ENCODE data around the gene LMNA.

Gene LMNA

GRCh38 chr1:156074661-156075060, 39.9 kb upstream of the LMNA start:
- CTCF ChIA-PET, result interaction anchor here (1.0 to 1.9 kb wide), 3 partner anchors 8 to 96 kb away, joined by 3 to 10 read pairs (median 4); no protein-coding TSS in a partner anchor

GRCh38 chr1:156075162-156075561, 39.3 kb upstream of the LMNA start:
- TF ChIP-seq PKNOX1 (IDR thresholded peaks at IDR 0.05), result no peak
- no peak for TF ChIP-seq FOXA1 (IDR thresholded peaks at IDR 0.05)
- TF ChIP-seq SUZ12 (IDR thresholded peaks at IDR 0.05), result no peak
- no peak for TF ChIP-seq ELF4 (IDR thresholded peaks at IDR 0.05)
- no peak for TF ChIP-seq HDGF (IDR thresholded peaks at IDR 0.05; ENCODE audit: borderline replicate concordance)
- TF ChIP-seq BHLHE40 (IDR thresholded peaks at IDR 0.05; ENCODE audit: borderline replicate concordance), result no peak
- TF ChIP-seq CTBP1 (IDR thresholded peaks at IDR 0.05; ENCODE audit: borderline replicate concordance), result no peak
- no peak for TF ChIP-seq ARNT (IDR thresholded peaks at IDR 0.05)
- no peak for TF ChIP-seq LEF1 (IDR thresholded peaks at IDR 0.05; ENCODE audit: borderline replicate concordance)
- TF ChIP-seq FOXK2 (IDR thresholded peaks at IDR 0.05), result no peak
- TF ChIP-seq TARDBP (IDR thresholded peaks at IDR 0.05), result no peak
- TF ChIP-seq NFRKB (IDR thresholded peaks at IDR 0.05), result no peak
- ChIA-PET CTCF (interaction anchor here (1.0 to 1.9 kb wide), 3 partner anchors 8 to 96 kb away, joined by 3 to 10 read pairs (median 4); no protein-coding TSS in a partner anchor), POLR2A (no interaction called here)
- no peak for DNase-seq (ENCODE audit: extremely low spot score)

More at GRCh38 chr1:156074661-156075060, 39.9 kb upstream of the LMNA start:
- no peak for DNase-seq (ENCODE audit: extremely low spot score)
- TF ChIP-seq TARDBP (IDR thresholded peaks at IDR 0.05), result no peak
- no peak for TF ChIP-seq PKNOX1 (IDR thresholded peaks at IDR 0.05)
- no peak for TF ChIP-seq CTBP1 (IDR thresholded peaks at IDR 0.05; ENCODE audit: borderline replicate concordance)
- no peak for TF ChIP-seq FOXK2 (IDR thresholded peaks at IDR 0.05)
- no peak for TF ChIP-seq SUZ12 (IDR thresholded peaks at IDR 0.05)
- no peak for TF ChIP-seq SP1 (IDR thresholded peaks at IDR 0.05)
- TF ChIP-seq ARNT (IDR thresholded peaks at IDR 0.05), result no peak
- no peak for TF ChIP-seq LEF1 (IDR thresholded peaks at IDR 0.05; ENCODE audit: borderline replicate concordance)
- TF ChIP-seq L3MBTL2 (conservative IDR thresholded peaks at IDR 0.05), result no peak
- no peak for TF ChIP-seq FOXA1 (IDR thresholded peaks at IDR 0.05)
- no peak for TF ChIP-seq ELF4 (IDR thresholded peaks at IDR 0.05)
- no peak for TF ChIP-seq BHLHE40 (IDR thresholded peaks at IDR 0.05; ENCODE audit: borderline replicate concordance)
- TF ChIP-seq ZNF384 (IDR thresholded peaks at IDR 0.05), result no peak
- no peak for TF ChIP-seq HDGF (IDR thresholded peaks at IDR 0.05; ENCODE audit: borderline replicate concordance)
- no peak for TF ChIP-seq NFRKB (IDR thresholded peaks at IDR 0.05)
- no peak for TF ChIP-seq FOXM1 (IDR thresholded peaks at IDR 0.05; ENCODE audit: borderline replicate concordance)
- POLR2A ChIA-PET, result no interaction called here

- CTCF ChIA-PET, result interaction anchor here (1.0 to 1.9 kb wide), 3 partner anchors 9 to 97 kb away, joined by 3 to 10 read pairs (median 4); no protein-coding TSS in a partner anchor
- no peak for DNase-seq (ENCODE audit: extremely low spot score)
- TF ChIP-seq SP1 (IDR thresholded peaks at IDR 0.05) (no peak), TARDBP (IDR thresholded peaks at IDR 0.05) (no peak), FOXK2 (IDR thresholded peaks at IDR 0.05) (no peak), HDGF (IDR thresholded peaks at IDR 0.05; ENCODE audit: borderline replicate concordance) (no peak), FOXM1 (IDR thresholded peaks at IDR 0.05; ENCODE audit: borderline replicate concordance) (no peak), BHLHE40 (IDR thresholded peaks at IDR 0.05; ENCODE audit: borderline replicate concordance) (no peak), PKNOX1 (IDR thresholded peaks at IDR 0.05) (no peak), L3MBTL2 (conservative IDR thresholded peaks at IDR 0.05) (no peak), FOXA1 (IDR thresholded peaks at IDR 0.05) (no peak), CTBP1 (IDR thresholded peaks at IDR 0.05; ENCODE audit: borderline replicate concordance) (no peak), ELF4 (IDR thresholded peaks at IDR 0.05) (no peak), SUZ12 (IDR thresholded peaks at IDR 0.05) (no peak), LEF1 (IDR thresholded peaks at IDR 0.05; ENCODE audit: borderline replicate concordance) (no peak), ARNT (IDR thresholded peaks at IDR 0.05) (no peak), ZNF384 (IDR thresholded peaks at IDR 0.05) (no peak), NFRKB (IDR thresholded peaks at IDR 0.05) (no peak)
- POLR2A ChIA-PET, result interaction anchor here (0.5 to 1.2 kb wide), 3 partner anchors 9 to 269 kb away, joined by 3 to 4 read pairs (median 4); partner anchors contain the start of gene KHDC4
Observed at GRCh38 chr1:156075775-156076204, 38.7 kb upstream of the LMNA start.

- TF ChIP-seq LEF1 (IDR thresholded peaks at IDR 0.05; ENCODE audit: borderline replicate concordance), result no peak
- TF ChIP-seq NFRKB (IDR thresholded peaks at IDR 0.05), result no peak
- no peak for TF ChIP-seq PKNOX1 (IDR thresholded peaks at IDR 0.05)
- TF ChIP-seq ARNT (IDR thresholded peaks at IDR 0.05), result no peak
- TF ChIP-seq SP1 (IDR thresholded peaks at IDR 0.05), result no peak
- TF ChIP-seq SUZ12 (IDR thresholded peaks at IDR 0.05), result no peak
- TF ChIP-seq FOXM1 (IDR thresholded peaks at IDR 0.05; ENCODE audit: borderline replicate concordance), result no peak
- no peak for TF ChIP-seq ELF4 (IDR thresholded peaks at IDR 0.05)
- no peak for TF ChIP-seq ZNF384 (IDR thresholded peaks at IDR 0.05)
- no peak for TF ChIP-seq HDGF (IDR thresholded peaks at IDR 0.05; ENCODE audit: borderline replicate concordance)
- no peak for TF ChIP-seq CTBP1 (IDR thresholded peaks at IDR 0.05; ENCODE audit: borderline replicate concordance)
- TF ChIP-seq TARDBP (IDR thresholded peaks at IDR 0.05), result no peak
- no peak for TF ChIP-seq FOXA1 (IDR thresholded peaks at IDR 0.05)
- no peak for TF ChIP-seq BHLHE40 (IDR thresholded peaks at IDR 0.05; ENCODE audit: borderline replicate concordance)
- no peak for TF ChIP-seq L3MBTL2 (conservative IDR thresholded peaks at IDR 0.05)
- no peak for TF ChIP-seq FOXK2 (IDR thresholded peaks at IDR 0.05)
- DNase-seq (ENCODE audit: extremely low spot score), result no peak
- ChIA-PET POLR2A (interaction anchor here (1.2 kb wide), 1 partner anchor 142 kb away, joined by 4 read pairs; the partner anchor contains the start of gene KHDC4), CTCF (no interaction called here)
Observed at GRCh38 chr1:156076609-156077429, 37.7 kb upstream of the LMNA start.
